NCI-H2227 (cell line): ENCODE data around the gene SLC25A36.
A peak's percentile ranks its signal among the peaks of the same experiment; 100 is the strongest.

ENCODE experiments used
- DNase-seq: peaks from one replicate; lab custom pipeline; 2025; ENCODE audit not compliant: unreplicated experiment; lab: John Stamatoyannopoulos, UW

The SLC25A36 gene

DNA sequence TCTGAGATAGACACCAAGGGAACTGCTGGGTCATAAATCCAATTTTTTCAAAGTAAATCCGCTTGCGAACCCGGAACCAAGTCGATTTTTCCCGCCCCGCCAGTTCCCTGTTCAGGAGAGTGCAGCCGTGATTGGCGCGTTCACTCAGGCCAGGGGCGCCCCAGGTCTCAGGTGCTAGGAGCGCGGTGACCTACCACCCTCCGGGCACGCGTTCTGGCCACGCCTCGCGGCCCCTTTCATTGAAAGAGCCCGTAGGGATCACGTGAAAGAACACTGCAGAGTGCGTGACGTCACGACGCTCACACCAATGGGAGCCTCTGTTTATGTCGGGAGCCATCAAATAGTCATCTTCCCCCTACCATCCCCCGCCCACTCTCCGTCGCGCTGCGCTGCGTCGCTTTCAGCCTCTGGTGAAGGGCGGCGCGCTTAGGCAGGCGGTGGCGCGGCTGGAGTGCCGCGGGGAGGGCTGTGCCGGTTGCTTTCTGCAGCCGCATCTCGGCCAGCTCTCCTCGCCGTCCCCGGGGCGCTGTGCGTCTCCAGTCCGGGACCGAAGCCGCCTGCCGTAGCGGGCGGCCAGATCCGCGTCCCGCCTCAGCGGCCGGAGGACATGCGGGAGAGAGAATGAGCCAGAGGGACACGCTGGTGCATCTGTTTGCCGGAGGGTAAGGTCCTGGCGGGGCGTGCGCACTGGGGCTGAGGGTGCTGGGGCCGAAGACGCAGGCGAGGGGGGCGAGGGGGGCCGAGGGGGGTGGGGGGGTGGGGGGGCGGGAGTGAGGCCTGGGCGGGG lies at the start of gene SLC25A36:
Gene SLC25A36 (plus strand): TSS at position 403 of the 787 bp plus-strand sequence. CDS start 219 bp downstream, at position 622.
- DNase-seq: peak; percentile 97

- DNase-seq: no peak
Observed at GRCh38 chr3:140896997-140897396, 44.6 kb upstream of the SLC25A36 start.

- peak; percentile 49 for DNase-seq
Observed at GRCh38 chr3:140898340-140899180, 43.1 kb upstream of the SLC25A36 start.

DNA sequence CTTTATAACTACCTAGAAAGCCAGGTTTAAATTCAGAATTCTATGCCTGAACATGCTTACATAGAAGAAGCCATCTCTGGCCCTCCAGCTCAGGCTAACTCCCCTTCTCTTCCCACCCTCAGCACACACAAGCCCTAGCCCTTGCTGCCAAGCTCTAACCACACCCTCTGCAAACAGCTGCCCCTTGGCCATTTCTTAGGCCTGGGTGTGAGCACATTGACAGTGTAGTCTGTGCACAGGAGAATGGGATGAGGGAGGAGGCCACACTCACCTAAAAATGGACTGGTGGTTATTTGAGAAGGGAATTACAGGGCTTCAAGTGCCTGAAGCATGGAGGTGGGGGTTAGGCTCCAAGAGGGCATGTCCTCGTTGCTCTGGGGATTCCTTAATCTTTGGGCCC lies 42.3 kb upstream of the SLC25A36 start:
- no peak for DNase-seq

DNA sequence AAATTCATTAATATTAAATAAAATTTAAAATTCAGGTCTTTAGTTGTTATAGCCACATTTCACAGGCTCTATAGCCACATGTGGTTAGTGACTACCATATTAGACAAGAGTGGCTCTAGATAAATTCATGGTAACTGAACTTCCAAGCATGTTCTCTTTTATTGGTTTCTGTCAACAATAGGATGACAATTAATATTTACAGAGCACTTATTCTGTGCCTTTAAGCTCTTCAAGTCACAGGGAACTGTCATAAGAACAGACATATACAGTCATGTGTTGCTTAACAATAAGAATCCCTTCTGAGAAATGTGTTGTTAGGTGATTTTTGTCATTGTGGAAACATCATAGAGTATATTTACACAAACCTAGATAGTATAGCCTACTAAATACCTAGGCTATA lies 38.8 kb upstream of the SLC25A36 start:
- DNase-seq: no peak

- DNase-seq: no peak
Observed at GRCh38 chr3:140903196-140903595, 38.4 kb upstream of the SLC25A36 start.

GRCh38 chr3:140904521-140904920 lies 37.1 kb upstream of the SLC25A36 start:
- no peak for DNase-seq

GRCh38 chr3:140905559-140905958 lies 36.1 kb upstream of the SLC25A36 start:
- DNase-seq: no peak

DNA sequence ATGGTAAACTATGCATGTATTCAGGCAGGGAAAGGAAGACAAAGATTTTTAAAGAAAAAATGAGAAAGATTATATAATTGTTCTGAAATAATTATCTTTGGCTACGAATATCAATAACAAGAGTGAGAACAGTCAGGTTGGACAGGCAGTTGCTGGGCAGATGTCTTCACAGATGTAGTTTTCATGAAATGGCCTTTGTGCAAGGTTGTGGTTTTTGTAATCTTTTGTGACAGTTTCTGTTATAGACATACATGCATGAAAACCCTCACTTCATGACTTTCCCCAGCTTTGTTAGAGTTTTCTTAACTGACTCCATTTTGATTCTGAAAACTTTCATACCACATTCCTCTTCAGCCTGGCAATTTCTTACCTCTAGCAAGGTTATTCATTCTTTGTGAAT lies 34.9 kb upstream of the SLC25A36 start:
- DNase-seq: no peak

- peak; percentile 48 for DNase-seq
Observed at GRCh38 chr3:140910860-140911259, 30.8 kb upstream of the SLC25A36 start.

GRCh38 chr3:140911822-140912221 lies 29.8 kb upstream of the SLC25A36 start:
- DNase-seq: peak; percentile 33

GRCh38 chr3:140913728-140914127 lies 27.9 kb upstream of the SLC25A36 start:
- DNase-seq: no peak

- DNase-seq: no peak
Observed at GRCh38 chr3:140914384-140914945, 27.2 kb upstream of the SLC25A36 start.

DNA sequence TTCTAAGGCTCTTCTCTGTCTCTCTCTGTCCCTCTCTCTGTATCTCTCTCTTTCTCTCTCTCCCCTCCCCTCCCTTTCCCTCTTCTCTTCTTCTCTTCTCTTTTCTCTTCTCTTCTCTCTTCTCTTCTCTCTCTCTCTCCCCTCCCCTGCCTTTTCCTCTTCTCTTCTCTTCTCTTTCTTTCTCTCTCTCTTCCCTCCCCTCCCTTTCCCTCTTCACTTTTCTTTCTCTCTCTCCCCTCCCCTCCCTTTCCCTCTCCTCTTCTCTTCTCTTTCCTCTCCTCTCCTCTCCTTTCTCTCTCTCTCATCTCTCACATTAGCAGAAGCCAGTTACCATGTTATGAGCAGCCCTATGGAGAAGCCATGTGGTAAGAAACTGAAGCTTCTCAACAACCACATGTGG lies 25.0 kb upstream of the SLC25A36 start:
- no peak for DNase-seq

DNA sequence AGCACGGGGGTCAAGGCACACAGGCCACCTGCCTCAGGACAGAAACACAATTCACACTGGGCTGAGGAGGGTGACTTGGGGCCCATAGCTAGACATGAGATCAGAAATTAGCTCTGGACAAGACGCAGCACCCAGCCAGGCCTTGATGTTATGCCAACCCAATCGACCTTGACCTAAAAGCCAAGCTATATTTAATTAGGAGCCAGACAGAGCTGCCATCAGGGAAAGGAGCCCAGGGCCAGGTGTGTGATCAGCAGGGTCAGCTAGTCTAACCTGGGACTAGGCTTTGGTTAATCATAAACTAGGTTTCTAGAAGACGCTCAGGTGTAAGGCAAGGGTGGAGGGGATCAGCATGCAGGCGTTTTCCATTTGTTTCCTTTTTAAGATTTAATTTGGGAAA lies 23.9 kb upstream of the SLC25A36 start:
- no peak for DNase-seq

- no peak for DNase-seq
Observed at GRCh38 chr3:140920029-140920428, 21.6 kb upstream of the SLC25A36 start.

- peak; percentile 2 for DNase-seq
Observed at GRCh38 chr3:140922634-140923033, 19.0 kb upstream of the SLC25A36 start.

DNA sequence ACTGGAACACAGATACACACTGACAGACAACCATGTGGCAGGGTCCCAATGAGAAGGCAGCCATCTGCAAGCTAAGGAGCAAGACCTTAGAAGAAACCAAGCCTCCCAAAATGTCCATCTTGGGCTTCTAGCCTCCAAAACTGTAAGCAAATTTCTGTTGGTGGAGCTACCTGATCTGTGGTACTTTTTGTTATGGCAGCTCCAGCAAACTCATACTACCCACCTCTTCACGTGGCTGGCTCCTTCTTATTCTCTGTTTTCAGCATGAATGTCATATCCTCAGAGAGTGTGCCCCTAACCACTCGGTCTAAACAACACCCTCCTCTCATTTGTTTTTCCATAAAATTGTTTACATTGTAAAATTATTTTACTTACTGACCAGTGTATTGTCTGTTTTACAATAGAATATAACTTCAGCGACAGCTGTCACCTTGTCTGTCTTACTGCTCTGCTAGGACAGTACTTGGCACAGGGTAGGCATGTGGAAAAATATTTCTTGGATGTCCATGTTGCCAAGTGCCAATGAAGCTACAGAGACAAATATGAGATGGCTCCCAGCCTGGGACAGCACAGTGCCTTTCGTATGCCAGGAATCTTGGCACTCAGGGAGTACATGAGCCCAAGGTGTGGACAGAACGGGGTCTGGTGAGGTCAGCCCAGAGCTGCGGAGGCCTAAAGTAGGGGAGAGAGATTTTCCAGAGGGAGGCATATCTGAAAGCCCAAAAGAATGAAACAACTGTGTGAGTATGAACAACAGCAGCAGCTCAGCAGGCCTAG lies 17.4 kb upstream of the SLC25A36 start:
- DNase-seq: no peak

- no peak for DNase-seq
Observed at GRCh38 chr3:140927279-140928069, 14.2 kb upstream of the SLC25A36 start.

DNA sequence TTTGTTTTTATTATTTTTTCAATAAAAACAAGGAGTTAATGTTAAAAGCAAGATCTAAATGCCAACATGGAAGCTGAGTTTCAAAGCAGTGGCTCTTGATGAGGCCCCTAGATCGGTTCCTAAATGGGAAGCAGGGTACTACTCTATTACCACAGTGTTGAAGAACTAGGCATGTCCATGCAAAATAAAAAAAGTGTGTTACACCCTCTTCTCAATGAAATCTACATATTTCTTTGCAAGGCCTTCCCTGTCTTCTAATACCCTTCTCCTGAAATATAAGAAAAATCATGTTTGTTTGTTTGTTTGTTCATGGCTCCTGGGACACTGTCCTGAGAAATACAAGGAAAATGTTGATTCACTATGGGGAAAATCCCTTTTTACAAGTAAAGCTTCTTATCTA lies 12.2 kb upstream of the SLC25A36 start:
- DNase-seq: no peak
